ENCODE data around the gene PDSS2. TPM values are rescaled to one million over a fixed set of nuclear protein-coding genes. Genes with fewer than 3 reads are reported as not detected.
"Not testable (repeated sequence)": the region's sequence is repeated elsewhere in the genome, so short reads cannot be mapped to it uniquely, and the experiment has no call there.

PDSS2 gene
- total and polyA plus RNA-seq, 2 of the 8 experiments (the other 6 are each of a cell fraction or from before 2014, with no cell fraction given), result 10.7 to 16.1 TPM

DNA sequence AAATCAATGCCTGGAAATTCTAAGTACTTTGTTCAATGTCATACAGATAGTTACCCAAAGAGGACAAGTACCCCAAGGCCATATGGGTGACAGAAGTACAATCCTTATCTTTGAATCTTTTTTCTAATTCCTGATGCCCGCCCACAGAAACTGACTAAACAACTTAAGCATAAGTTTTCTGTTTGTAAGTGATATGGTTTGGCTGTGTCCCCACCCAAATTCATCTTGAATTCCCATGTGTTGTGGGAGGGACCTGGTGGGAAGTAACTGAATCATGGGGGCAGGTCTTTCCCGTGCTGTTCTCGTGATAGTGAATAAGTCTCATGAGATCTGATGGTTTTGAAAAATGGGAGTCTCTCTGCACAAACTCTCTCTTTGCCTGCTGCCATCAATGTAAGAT lies 153.4 kb downstream of the PDSS2 start:
- H3K9me3 ChIP-seq (ENCODE audit: insufficient read depth in 2 of 2, low read depth in 1 of 2, low read length in 1 of 2); H3K56ac ChIP-seq (replicated peaks; ENCODE audit: insufficient read length, low read depth, low read length); H3K18ac ChIP-seq (ENCODE audit: extremely low read depth, low read length); H2AK5ac ChIP-seq (ENCODE audit: low read depth, low read length); H3K27me3 ChIP-seq (replicated peaks in 1 of 4; ENCODE audit: control insufficient read depth in 3 of 4, extremely low read depth in 1 of 4, insufficient read depth in 3 of 4, low read length in 3 of 4); H2AFZ ChIP-seq (ENCODE audit: low read length); H3K23me2 ChIP-seq (ENCODE audit: low read depth, low read length); H3K27ac ChIP-seq (ENCODE audit: low read depth, low read length); H4K5ac ChIP-seq (ENCODE audit: insufficient read length, low read depth, low read length); H4K20me1 ChIP-seq (replicated peaks in 1 of 2; ENCODE audit: control insufficient read depth in 1 of 2, insufficient read depth in 2 of 2, low read length in 2 of 2); H3K4ac ChIP-seq (replicated peaks; ENCODE audit: insufficient read length, low read depth, low read length); H4K8ac ChIP-seq (ENCODE audit: extremely low read depth, insufficient read depth, low read length); POLR2A ChIA-PET (ENCODE audit: partially characterized antibody); CTCF ChIA-PET (ENCODE audit: partially characterized antibody); H3K9ac ChIP-seq (replicated peaks in 1 of 4; ENCODE audit: extremely low read depth in 1 of 4, low read depth in 3 of 4, low read length in 3 of 4); FAIRE-seq; H2BK5ac ChIP-seq (ENCODE audit: low read depth, low read length); H3K4me2 ChIP-seq (ENCODE audit: insufficient read depth in 1 of 2, low read depth in 2 of 2, low read length in 2 of 2); DNase-seq (ENCODE audit: low read depth in 1 of 2, low spot score in 2 of 2); H2BK12ac ChIP-seq (ENCODE audit: low read depth, low read length); H3K79me2 ChIP-seq (ENCODE audit: control insufficient read depth in 1 of 2, insufficient read depth in 2 of 2, low read length in 2 of 2); H2BK15ac ChIP-seq (ENCODE audit: low read length); H3K23ac ChIP-seq (ENCODE audit: insufficient read length); H3K79me1 ChIP-seq (ENCODE audit: low read depth, low read length); H3K36me3 ChIP-seq (ENCODE audit: control insufficient read depth in 2 of 4, insufficient read depth in 4 of 4, low read length in 3 of 4); H2BK20ac ChIP-seq (ENCODE audit: low read length); H3K4me1 ChIP-seq (replicated peaks in 1 of 4; ENCODE audit: control insufficient read depth in 3 of 4, insufficient read depth in 4 of 4, low read length in 3 of 4); H3K14ac ChIP-seq (ENCODE audit: insufficient read length); H4K91ac ChIP-seq (replicated peaks; ENCODE audit: insufficient read length, low read length); H2BK120ac ChIP-seq (replicated peaks; ENCODE audit: low read depth, low read length); H3K4me3 ChIP-seq (ENCODE audit: extremely low read depth in 1 of 4, insufficient read depth in 2 of 4, low read depth in 3 of 4, low read length in 4 of 4): not testable (repeated sequence)
- 91% methylated on average over 3 of the region's 3 CpGs; no CpG with 5 or more reads in 1 of the 2 experiments for WGBS, 2 experiments (ENCODE audit: extremely low coverage in 1 of 2, insufficient coverage in 1 of 2, insufficient read length in 1 of 2, insufficient replicate concordance in 2 of 2, low coverage in 1 of 2, low lambda C conversion rate in 2 of 2, missing lambda C conversion rate in 1 of 2)
